SK-N-MC (cell line): Measurements from ENCODE around the gene CSF2.

Experiments used
- DNase-seq: peaks from one replicate; pipeline ENCODE4 v3.0.0-alpha.2; 2011; ENCODE audit warnings: low read depth, low spot score
- H3K27ac ChIP-seq: fragments of 200-600 bp; sonication (generic); 2 replicates; pipeline ENCODE4 v1.5.1; 2016; ENCODE audit warnings: mixed run types
- H3K36me3 ChIP-seq: fragments of 200-600 bp; sonication (generic); 2 replicates; pipeline ENCODE4 v1.6.1; 2017; ENCODE audit warnings: antibody characterized with exemption, low read length, mixed read lengths; ENCODE audit not compliant: insufficient read depth
- H3K4me3 ChIP-seq: fragments of 200-600 bp; sonication (generic); 2 replicates; pipeline ENCODE4 v1.5.1; 2016
- H3K9ac ChIP-seq: fragments of 200-600 bp; sonication (generic); 2 replicates; pipeline ENCODE4 v1.8.0; 2017; ENCODE audit warnings: mixed run types, mixed read lengths; ENCODE audit not compliant: insufficient read length
- H3K9me3 ChIP-seq: fragments of 200-600 bp; sonication (generic); 2 replicates; pipeline ENCODE4 v1.6.1; 2017; ENCODE audit warnings: low read depth, mild to moderate bottlenecking, antibody characterized with exemption, low read length, moderate library complexity, mixed read lengths
- EZH2 ChIP-seq: fragments of 200-600 bp; sonication (generic); IDR thresholded peaks from one replicate; pipeline ENCODE4 v1.6.1; 2017; ENCODE audit warnings: antibody characterized with exemption
- FOXP2 ChIP-seq: optimal IDR thresholded peaks from 2 replicates; pipeline ENCODE3; 2011; ENCODE audit warnings: mild to moderate bottlenecking, moderate library complexity; ENCODE audit not compliant: insufficient read depth; ENCODE audit errors: extremely low read length, control extremely low read depth
- POLR2AphosphoS5 ChIP-seq: IDR thresholded peaks from 2 replicates; pipeline ENCODE4 v1.6.1; 2012; ENCODE audit warnings: mild to moderate bottlenecking, low read depth, low read length, borderline replicate concordance

The CSF2 gene

DNA sequence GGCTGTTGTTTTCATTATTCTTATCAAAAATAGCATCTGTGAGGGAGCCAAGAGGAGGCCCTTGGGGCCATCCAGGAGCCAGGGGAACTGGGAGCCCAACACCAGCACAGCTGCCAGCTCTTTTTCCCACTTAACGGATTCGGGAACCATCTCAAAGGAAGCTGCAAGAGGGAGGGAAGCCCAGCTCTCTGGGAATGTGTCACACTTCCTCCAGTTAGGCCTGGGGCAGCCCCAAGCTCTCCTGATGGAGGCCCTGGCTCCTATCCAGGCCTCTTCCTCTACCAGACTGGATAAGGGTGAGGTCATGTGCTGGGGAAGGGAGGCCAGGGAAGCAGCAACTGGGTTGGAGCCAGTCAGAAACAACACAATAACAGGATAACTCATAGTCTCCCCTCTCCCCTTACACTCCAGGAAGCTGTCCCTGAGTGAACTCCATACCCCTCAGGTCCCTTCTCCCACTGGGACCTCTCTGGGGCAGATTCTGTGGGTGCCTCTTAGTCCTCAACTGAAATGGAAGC is 12.7 kb downstream of the CSF2 start:
- Histone ChIP-seq H3K9me3 (no peaks in the 10 kb centered on the region), H3K9ac (no peak overlapping the region), H3K27ac (no peak overlapping the region), H3K36me3 (no peaks in the 10 kb centered on the region), H3K4me3 (no peak overlapping the region)
- no peak for DNase-seq
- TF ChIP-seq FOXP2 (no peak), EZH2 (no peak), POLR2AphosphoS5 (no peak)

DNA sequence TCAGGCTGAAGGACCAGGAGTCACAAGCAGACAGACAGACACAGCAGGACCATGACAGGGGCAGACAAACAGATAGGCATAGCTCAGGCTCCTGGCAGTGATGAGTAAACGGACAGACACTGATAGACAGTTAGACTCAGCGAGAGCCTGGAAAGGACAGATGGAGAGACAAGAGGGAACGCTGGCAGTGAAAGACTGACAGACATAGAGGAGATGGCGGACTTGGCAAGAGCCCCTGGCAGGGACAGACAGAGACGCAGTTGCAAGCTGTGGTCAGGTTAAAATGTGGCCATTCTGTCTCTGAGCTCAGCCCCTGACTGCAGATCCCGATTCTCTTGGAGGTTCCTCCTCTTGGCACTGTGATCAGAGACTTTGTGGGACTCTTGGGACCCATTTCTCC is 13.6 kb downstream of the CSF2 start:
- Histone ChIP-seq H3K4me3 (no peak overlapping the region), H3K9ac (no peak overlapping the region), H3K36me3 (no peaks in the 10 kb centered on the region), H3K27ac (no peak overlapping the region), H3K9me3 (no peaks in the 10 kb centered on the region)
- no peak for DNase-seq
- TF ChIP-seq FOXP2 (no peak), EZH2 (no peak), POLR2AphosphoS5 (no peak)

DNA sequence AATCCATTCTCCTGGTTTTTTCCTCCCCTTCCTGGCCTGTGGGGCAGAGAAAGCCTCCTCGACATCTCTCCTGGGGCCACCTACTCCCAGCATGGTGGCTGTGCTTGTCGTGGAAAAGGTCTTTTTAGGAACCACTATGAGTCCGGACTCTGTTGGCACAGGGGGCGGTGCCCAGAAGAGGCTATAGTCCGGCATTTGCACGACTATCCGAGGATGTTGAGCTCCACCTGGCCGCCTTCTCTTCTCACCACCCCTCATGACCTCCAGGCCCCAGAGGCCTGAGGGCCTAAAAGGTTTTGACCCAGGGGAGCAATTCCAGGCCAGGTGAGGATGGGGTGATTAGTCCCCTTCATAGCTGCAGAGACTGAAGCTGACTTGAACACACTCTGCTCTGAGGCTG is 14.1 kb downstream of the CSF2 start:
- TF ChIP-seq POLR2AphosphoS5 (no peak), FOXP2 (no peak), EZH2 (no peak)
- Histone ChIP-seq H3K9me3 (no peaks in the 10 kb centered on the region), H3K27ac (no peak overlapping the region), H3K36me3 (no peaks in the 10 kb centered on the region), H3K9ac (no peak overlapping the region), H3K4me3 (no peak overlapping the region)
- DNase-seq = no peak

DNA sequence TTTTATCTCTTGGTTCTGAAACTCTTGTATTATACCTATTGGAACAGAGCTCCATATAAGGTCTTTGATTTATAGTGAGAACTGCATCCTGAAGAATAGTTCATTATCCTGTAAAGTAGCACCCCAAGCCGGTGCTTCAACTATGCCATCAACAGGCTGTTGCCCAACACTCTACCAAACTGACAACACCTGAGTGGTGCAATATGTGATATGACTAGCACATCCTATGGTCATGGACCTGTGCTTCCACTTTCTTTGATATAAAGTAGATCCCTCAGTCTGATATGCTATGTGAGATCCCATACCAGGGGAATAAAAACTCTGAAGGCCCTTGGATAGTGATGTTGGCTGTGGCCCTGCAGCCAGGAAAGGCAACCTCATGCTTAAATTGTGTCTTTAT is 15.8 kb downstream of the CSF2 start:
- Histone ChIP-seq H3K9ac (no peak overlapping the region), H3K36me3 (no peaks in the 10 kb centered on the region), H3K9me3 (no peaks in the 10 kb centered on the region), H3K27ac (no peak overlapping the region), H3K4me3 (no peak overlapping the region)
- TF ChIP-seq EZH2 (no peak), FOXP2 (no peak), POLR2AphosphoS5 (no peak)
- DNase-seq = no peak

DNA sequence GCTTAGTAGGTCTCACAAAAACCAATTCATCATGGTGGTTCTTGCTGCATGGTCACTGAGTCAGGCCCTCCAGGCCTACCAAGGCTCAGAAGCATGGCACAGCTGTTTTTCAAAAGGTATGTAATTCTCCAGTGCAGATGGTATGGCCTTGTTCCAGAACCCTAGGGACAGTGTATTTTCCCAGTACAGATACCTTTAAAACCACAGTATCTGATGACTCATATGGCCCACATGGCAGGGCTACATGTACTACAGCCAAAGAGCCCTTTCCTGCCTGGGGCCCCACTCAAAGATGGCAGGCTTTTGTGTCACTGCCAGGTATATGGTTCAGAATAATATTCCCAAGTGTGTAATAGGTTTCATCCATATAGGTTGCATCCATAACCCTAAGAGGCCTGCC is 16.5 kb downstream of the CSF2 start:
- Histone ChIP-seq H3K9me3 (no peaks in the 10 kb centered on the region), H3K4me3 (no peak overlapping the region), H3K27ac (no peak overlapping the region), H3K9ac (no peak overlapping the region), H3K36me3 (no peaks in the 10 kb centered on the region)
- DNase-seq = no peak
- TF ChIP-seq FOXP2 (no peak), POLR2AphosphoS5 (no peak), EZH2 (no peak)

GRCh38 chr5:132093271-132093670 is 19.7 kb downstream of the CSF2 start:
- Histone ChIP-seq H3K4me3 (no peak overlapping the region), H3K9me3 (no peaks in the 10 kb centered on the region), H3K36me3 (no peaks in the 10 kb centered on the region), H3K9ac (no peak overlapping the region), H3K27ac (no peak overlapping the region)
- TF ChIP-seq POLR2AphosphoS5 (no peak), EZH2 (no peak), FOXP2 (no peak)
- no peak for DNase-seq

DNA sequence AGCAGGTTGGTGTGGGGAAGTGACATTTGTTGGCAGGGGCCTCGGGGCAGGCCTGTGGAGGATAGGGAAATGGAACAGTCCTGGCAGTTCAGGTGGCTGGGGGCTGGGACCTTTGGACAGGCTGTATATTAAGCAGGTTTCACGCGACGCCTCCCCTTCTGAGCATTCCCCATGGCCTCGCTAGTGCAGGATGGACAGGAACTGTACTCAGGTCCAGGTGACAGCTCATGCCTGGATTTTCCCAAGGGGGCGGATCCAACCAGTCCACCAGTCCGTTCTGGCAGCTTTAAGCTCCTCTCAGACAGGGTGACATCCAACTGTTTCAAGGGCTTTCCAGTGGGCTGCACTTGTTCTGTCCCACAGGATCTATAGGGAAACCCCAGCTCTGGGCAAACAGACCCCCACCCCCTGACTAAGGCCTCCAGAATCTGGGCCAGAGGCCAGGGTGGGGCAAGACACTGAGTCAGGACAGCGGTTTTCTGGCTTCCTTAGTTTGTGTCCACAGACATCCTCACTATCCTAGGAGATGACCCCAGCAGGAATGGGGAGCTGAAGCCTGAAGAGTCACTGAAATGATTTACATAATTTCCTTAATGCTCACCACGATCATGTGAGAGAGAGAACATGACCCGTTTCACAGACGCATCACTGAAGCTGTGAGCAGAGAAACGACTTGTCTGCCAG is 20.9 kb downstream of the CSF2 start:
- no peaks in the 10 kb centered on the region for H3K9me3 ChIP-seq
- no peak overlapping the region for H3K9ac ChIP-seq
- no peaks in the 10 kb centered on the region for H3K36me3 ChIP-seq
- TF ChIP-seq POLR2AphosphoS5 (no peak), EZH2 (no peak), FOXP2 (no peak)
- no peak for DNase-seq
- H3K4me3 ChIP-seq = no peak overlapping the region
- H3K27ac ChIP-seq = no peak overlapping the region

GRCh38 chr5:132095077-132095410 is 21.5 kb downstream of the CSF2 start:
- Histone ChIP-seq H3K27ac (no peak overlapping the region), H3K9ac (no peak overlapping the region), H3K36me3 (no peaks in the 10 kb centered on the region), H3K9me3 (no peaks in the 10 kb centered on the region), H3K4me3 (no peak overlapping the region)
- no peak for DNase-seq
- TF ChIP-seq POLR2AphosphoS5 (no peak), FOXP2 (no peak), EZH2 (no peak)
